IgD-negative memory B cell (primary cell): ENCODE data around the gene SLIT3. TPM values are rescaled to one million over a fixed set of nuclear protein-coding genes. Genes with fewer than 3 reads are reported as not detected.
A peak's percentile ranks its signal among the peaks of the same experiment; 100 is the strongest.

Experiments used
- H3K27ac Mint-ChIP-seq, 3 donors: one replicate each; pipeline ENCODE4 v1.8.0; 2020 to 2022; ENCODE audit warnings: mild to moderate bottlenecking in 3 of 3, mixed read lengths in 3 of 3, moderate library complexity in 1 of 3
- H3K27me3 Mint-ChIP-seq: one replicate; pipeline ENCODE4 v1.8.0; 2021; ENCODE audit warnings: mixed read lengths
- H3K36me3 Mint-ChIP-seq: one replicate; pipeline ENCODE4 v1.8.0; 2020; ENCODE audit warnings: mild to moderate bottlenecking, mixed read lengths
- H3K4me1 Mint-ChIP-seq, 3 donors: one replicate each; pipeline ENCODE4 v1.8.0; 2020 to 2022; ENCODE audit warnings: mixed read lengths in 3 of 3, mild to moderate bottlenecking in 1 of 3
- H3K4me3 Mint-ChIP-seq, 4 donors: one replicate each; pipeline ENCODE4 v1.8.0; 2020 to 2022; ENCODE audit warnings: mild to moderate bottlenecking in 4 of 4, mixed read lengths in 4 of 4, moderate library complexity in 3 of 4
- H3K9me3 Mint-ChIP-seq, 3 donors: one replicate each; pipeline ENCODE4 v1.8.0; 2020 to 2021; ENCODE audit warnings: mixed read lengths in 3 of 3, mild to moderate bottlenecking in 1 of 3
- polyA plus RNA-seq: library from polyadenylated mRNA; unstranded; fragments of 300-500 nt; fragmentation: Illumina TruSeq; gene quantifications from one replicate; pipeline ENCODE4 v1.2.3, GENCODE V29; 2021

Gene SLIT3
- polyA plus RNA-seq, 1 donor from 2014 or later: not detected

DNA sequence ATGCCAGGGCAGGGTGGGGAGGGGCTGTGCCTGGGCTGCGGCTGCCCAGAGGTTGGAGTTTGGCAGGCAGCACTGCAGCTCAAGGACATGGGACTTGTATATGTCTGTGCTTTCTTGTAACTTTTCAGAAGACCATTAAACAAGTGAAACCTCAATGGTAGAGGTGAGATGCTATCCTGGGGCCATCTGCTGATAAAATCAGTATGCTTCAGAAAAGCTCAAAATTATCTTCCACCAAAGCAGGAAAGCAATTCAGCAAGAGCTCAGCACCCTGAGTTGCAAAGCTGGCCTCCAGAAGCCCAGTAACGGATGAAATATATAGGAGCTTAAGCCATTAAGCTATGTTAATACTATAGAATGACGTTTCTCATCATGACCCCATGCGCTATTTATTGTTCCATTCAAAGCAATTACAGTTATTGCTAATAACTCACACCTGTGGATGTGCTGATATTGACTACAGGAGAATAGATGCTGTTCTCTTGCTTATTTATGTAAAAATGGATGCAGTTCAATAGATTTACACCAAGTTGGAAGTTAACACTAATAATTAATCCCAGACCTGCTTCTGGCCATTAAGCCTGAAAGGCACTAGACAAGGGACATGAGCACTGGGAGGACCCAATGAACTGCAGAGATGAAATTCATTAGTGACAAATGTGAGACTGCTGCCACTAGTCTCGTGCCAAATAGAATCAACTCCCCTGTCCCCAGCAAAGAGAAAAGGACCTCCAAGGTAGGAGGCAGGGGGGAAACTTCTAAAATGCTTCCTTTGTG, 405.5 kb downstream of the SLIT3 start:
- Mint-ChIP-seq H3K4me3 (no peak overlapping the region), H3K4me1 (peaks cover 0 to 1% (median 0%) of the 10 kb centered on the region in 3 donors), H3K27me3 (no peaks in the 10 kb centered on the region), H3K9me3 (peaks cover 0 to 4% (median 0%) of the 10 kb centered on the region in 3 donors), H3K36me3 (no peaks in the 10 kb centered on the region), H3K27ac (no peak overlapping the region)

DNA sequence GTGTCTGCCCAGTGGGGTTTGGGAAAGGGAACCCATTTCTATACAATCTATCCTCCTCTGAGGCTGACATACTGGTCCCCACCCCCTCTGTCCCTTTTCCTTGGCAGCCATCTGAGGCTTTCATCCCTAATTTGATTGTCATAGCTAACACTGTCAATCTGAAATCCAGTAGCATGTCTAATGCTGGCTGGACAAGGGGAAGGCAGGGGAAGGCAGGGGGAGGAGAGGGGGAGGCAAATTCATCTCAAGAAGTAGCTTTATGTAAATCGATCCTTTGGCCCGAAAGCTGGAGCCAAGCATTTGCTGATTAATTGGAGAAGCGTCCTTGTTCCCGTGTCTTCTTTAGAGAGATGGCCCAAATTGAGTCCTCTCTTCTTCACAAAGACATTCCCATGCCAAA, 407.7 kb downstream of the SLIT3 start:
- Mint-ChIP-seq H3K4me3 (no peak overlapping the region), H3K27ac (no peak overlapping the region), H3K27me3 (no peaks in the 10 kb centered on the region), H3K4me1 (peaks cover 0 to 1% (median 0%) of the 10 kb centered on the region in 3 donors), H3K36me3 (no peaks in the 10 kb centered on the region), H3K9me3 (no peaks in the 10 kb centered on the region)

DNA sequence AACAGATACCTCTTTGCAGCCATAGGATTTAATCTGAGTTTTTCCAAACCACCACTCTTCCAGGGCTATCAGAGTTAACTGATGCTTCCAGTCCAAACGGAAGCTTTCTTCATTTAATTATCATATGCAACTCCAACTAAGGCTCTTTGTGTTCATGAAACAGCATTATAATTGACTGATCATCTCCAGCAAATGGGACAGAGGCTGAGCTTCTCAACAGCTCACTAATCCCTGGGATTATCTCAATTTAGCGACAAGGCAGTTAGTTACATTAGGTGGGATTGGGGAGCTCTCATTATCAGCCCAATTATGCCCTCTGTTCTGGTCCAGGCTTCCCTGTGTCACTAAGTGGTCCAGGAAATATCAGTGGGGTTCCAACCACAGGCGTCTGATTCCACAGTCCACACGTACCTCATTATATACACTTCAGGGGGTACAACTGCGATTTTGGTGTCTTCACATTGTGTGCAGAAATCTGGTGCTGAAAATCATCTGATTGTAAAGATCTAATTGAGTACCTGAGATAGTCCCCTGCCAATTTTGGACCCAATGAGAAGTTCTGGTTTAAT, 408.2 kb downstream of the SLIT3 start:
- no peaks in the 10 kb centered on the region for H3K36me3 Mint-ChIP-seq
- no peak overlapping the region for H3K4me3 Mint-ChIP-seq
- H3K27ac Mint-ChIP-seq: no peak overlapping the region

DNA sequence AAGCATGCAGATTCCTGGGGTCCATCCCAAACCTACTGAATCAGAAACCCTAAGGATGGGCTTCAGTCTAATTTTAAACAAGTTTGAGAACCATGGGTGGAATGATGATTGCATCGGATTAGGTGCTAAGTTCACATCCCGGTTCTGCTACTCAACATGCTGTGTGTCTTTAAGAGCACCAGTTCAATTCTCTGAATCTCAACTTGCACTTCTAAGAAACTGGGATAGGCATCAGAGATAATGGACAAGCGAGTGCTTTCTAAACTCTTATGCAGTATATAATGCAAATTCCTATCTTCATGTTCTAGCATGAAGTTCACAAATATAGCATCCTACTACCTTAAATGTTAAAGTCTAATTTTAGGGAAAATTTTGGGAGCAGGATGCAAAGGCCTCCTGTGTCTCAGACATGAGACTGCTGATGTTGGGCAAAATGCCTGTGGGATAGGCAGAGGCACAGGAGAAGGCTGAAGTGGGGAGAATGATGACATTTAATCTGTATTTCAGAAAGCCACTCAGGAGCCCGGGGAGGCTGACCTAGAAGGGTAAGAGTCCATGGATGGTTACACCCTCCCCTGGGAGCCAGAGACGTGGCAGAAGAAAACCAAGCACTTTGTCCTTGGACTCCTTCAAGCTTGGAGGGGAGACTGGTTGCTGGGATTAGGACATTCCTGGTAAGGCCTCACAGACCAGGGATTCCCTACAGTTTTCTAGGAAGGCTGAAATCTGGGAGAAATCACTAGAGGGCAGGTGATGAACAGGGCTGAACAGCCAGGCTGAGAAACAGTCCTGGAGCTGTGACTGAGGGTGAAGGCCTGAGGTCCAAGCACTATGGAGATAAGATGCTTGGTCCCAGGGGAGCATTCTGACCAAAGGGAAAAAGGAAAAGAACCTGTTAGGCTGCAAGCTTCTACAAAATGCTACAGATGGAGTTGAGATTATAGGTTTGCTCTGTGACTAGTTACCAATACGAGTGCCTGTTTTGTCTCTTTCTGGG, 409.8 kb downstream of the SLIT3 start:
- H3K4me1 Mint-ChIP-seq: no peaks in the 10 kb centered on the region

More for the DNA sequence above, 408.2 kb downstream of the SLIT3 start:
- no peaks in the 10 kb centered on the region for H3K9me3 Mint-ChIP-seq
- H3K4me1 Mint-ChIP-seq: peaks cover 0 to 1% (median 0%) of the 10 kb centered on the region in 3 donors
- H3K27me3 Mint-ChIP-seq: peaks cover 2% of the 10 kb centered on the region

DNA sequence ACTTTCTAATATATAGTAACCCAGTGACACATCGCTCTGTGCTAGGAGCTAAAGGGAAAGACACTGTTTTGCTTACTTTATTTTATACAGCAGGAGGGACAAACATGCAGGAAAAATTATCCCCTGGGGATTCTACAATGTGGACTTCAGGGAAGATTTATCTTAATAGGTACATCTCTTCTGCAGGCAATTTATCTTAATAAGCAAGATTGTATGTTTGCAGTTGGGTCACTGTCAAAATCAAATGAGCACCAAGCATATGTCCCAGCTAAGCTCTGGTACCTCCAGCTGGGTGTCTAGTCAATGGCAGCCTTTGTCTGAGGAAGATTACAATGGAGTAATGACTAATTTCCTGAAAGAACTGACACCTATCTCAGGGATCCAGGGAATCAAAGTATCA, 411.9 kb downstream of the SLIT3 start:
- H3K4me3 Mint-ChIP-seq: no peak overlapping the region
- H3K27ac Mint-ChIP-seq: no peak overlapping the region
- H3K4me1 Mint-ChIP-seq: no peaks in the 10 kb centered on the region
- H3K27me3 Mint-ChIP-seq: peaks cover 4% of the 10 kb centered on the region
- H3K9me3 Mint-ChIP-seq: no peaks in the 10 kb centered on the region
- no peaks in the 10 kb centered on the region for H3K36me3 Mint-ChIP-seq

More for the DNA sequence above, 409.8 kb downstream of the SLIT3 start:
- Mint-ChIP-seq H3K27ac (no peak overlapping the region), H3K36me3 (no peaks in the 10 kb centered on the region), H3K9me3 (no peaks in the 10 kb centered on the region), H3K4me3 (no peak overlapping the region), H3K27me3 (peaks cover 4% of the 10 kb centered on the region)

DNA sequence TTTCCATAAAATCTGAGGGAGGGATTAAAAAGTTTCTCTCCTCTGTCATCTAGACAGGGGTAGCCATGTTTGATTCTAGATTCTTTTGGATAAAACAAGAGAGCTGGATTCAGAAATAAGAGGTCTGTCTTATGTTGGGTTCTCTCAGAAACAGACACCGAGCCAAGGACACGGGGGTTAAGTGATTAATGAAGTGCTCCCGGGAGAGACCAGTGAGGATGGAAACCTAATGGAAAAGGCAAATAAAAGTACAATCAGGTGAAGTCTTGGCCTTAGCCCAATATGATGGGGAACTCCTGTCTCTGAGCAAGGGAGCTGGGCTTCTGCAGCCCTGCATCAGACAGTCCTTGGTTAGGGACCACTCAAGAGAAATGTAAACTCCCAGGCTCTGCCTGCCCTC, 413.0 kb downstream of the SLIT3 start:
- no peaks in the 10 kb centered on the region for H3K36me3 Mint-ChIP-seq

DNA sequence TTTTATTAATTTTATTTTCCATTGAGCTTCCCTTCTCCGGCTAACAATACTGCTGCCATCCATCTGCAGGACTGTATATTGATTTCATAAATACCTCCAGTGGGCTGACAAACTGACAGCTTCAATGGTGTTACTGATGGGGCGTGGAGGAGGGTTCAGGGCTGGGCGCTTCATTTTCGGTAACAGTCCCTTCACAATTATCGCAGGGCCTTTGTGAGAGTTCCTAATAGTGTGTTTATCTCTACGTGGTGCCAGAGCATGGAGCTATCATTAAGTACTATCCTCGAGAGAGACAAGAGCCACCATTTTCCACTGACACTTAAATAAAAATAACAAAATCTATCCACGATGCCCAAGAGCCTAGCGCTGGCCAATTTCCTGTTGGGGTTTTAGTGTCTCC, 414.8 kb downstream of the SLIT3 start:
- Mint-ChIP-seq H3K4me1 (no peaks in the 10 kb centered on the region), H3K4me3 (no peak overlapping the region), H3K27me3 (peaks cover 8% of the 10 kb centered on the region), H3K27ac (no peak overlapping the region), H3K36me3 (no peaks in the 10 kb centered on the region), H3K9me3 (no peaks in the 10 kb centered on the region)

More for the DNA sequence above, 413.0 kb downstream of the SLIT3 start:
- H3K4me3 Mint-ChIP-seq: no peak overlapping the region
- H3K27me3 Mint-ChIP-seq: peaks cover 4% of the 10 kb centered on the region
- H3K4me1 Mint-ChIP-seq: no peaks in the 10 kb centered on the region
- no peaks in the 10 kb centered on the region for H3K9me3 Mint-ChIP-seq
- H3K27ac Mint-ChIP-seq: no peak overlapping the region

DNA sequence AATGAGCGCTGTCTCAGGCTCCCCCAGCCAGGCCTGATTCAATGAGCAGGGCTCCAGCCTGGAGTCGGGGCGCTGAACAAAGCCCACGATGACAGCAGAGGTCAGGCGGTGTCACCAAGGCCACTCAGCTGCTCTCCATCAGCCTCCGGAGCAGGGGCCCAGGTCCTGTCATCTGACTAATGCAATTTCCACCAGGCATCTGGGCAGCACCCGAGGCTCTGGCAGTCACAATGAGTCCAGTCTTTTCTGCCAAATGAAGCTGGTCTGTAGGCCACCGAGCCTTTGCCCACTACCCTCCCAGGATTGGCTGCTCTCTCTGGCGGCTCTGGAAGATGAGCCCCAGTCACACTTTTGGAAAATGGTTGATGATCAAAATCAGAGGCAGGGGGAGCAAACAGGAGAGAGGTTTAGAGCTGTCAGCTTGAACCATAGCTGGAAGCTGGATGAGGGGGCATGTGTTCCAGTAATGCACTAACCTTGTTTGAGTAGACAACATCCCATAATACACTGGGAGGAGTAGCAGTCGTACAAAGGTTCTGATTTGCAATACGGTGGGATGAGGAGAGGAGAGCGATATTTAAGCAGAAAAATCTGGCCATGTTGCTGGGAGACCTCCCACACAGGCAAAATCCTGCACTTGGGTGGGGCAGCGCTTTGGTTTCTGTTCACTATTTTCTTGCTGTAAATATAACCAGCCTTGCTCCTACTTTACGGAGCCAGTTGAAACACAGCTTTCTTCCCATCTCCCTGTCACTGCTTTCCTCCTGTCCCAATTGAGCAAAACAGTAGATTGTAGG, 415.4 kb downstream of the SLIT3 start:
- peaks cover 8% of the 10 kb centered on the region for H3K27me3 Mint-ChIP-seq
- no peaks in the 10 kb centered on the region for H3K36me3 Mint-ChIP-seq
- H3K9me3 Mint-ChIP-seq: no peaks in the 10 kb centered on the region
- no peak overlapping the region for H3K4me3 Mint-ChIP-seq
- no peak overlapping the region for H3K27ac Mint-ChIP-seq
- no peaks in the 10 kb centered on the region for H3K4me1 Mint-ChIP-seq

DNA sequence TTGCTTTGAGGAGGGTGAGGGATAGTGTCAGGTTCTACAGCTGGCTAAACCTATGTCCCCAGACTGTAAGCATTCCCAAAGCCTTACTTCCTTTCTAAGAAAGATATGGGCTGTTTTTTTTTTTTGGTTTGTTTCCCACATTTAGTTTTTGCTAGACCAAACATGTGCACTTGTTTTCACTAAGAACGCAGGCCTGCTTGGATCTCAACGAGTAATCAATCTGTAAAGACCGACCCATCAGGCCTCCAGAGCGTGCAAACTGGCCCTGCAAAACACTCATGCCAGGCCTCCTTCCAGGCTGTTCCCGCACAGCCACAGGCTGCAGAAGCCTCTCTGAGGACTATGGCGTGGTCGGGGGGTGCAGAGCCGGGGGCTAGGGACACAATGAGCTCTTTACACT, 416.9 kb downstream of the SLIT3 start:
- Mint-ChIP-seq H3K27ac (no peak overlapping the region), H3K4me3 (no peak overlapping the region), H3K27me3 (peaks cover 11% of the 10 kb centered on the region), H3K9me3 (no peaks in the 10 kb centered on the region), H3K4me1 (peaks cover 8 to 14% (median 13%) of the 10 kb centered on the region in 3 donors), H3K36me3 (no peaks in the 10 kb centered on the region)

DNA sequence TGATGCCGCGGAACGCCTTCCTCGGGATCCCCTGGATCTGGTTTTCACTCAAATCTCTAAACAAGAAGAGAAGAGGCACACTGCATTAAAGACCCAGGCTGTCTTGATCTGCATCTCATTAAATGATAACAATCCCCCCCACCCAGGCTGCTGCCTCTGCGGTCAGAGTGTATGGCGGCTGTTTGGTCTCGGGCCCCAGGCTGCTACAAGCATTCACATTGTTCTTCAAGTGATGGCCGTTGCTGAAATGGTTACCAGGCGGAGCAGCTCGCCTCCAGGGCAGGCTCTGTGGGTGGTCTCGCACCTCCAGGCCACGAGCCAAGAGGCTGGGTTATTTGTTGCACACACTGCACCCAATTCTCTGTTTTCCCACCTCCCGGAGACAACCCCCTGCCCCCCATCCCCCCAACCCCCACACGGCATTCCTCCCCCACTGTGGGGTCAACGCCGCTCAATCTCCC, 417.6 kb downstream of the SLIT3 start:
- Mint-ChIP-seq H3K9me3 (no peaks in the 10 kb centered on the region), H3K27me3 (peaks cover 11% of the 10 kb centered on the region), H3K27ac (no peak overlapping the region), H3K4me3 (no peak overlapping the region), H3K36me3 (no peaks in the 10 kb centered on the region), H3K4me1 (peaks cover 8 to 14% (median 14%) of the 10 kb centered on the region in 3 donors)

DNA sequence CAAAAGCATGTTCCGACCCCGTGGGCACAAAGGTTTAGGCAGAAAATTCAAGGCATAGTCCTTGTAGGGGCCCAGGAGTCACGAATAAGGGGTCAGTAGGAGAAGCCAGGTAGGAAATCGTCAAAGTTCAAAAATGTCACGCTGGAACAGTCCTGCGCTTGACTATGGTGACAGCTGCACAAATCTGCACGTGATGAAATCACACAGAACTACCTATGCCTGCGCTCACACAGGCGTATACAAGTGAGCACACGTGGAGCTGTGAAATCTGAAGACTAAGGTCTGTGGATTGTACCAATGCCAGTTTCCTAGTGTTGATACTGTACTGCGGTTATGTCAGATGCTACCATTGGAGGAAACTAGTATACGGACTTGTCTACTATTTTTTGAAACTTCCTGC, 418.7 kb downstream of the SLIT3 start:
- Mint-ChIP-seq H3K4me3 (peak overlapping the region in 1 of 4 donors; percentile 59), H3K9me3 (no peaks in the 10 kb centered on the region), H3K36me3 (no peaks in the 10 kb centered on the region), H3K27ac (no peak overlapping the region), H3K27me3 (peaks cover 16% of the 10 kb centered on the region), H3K4me1 (peaks cover 9 to 16% (median 14%) of the 10 kb centered on the region in 3 donors)

DNA sequence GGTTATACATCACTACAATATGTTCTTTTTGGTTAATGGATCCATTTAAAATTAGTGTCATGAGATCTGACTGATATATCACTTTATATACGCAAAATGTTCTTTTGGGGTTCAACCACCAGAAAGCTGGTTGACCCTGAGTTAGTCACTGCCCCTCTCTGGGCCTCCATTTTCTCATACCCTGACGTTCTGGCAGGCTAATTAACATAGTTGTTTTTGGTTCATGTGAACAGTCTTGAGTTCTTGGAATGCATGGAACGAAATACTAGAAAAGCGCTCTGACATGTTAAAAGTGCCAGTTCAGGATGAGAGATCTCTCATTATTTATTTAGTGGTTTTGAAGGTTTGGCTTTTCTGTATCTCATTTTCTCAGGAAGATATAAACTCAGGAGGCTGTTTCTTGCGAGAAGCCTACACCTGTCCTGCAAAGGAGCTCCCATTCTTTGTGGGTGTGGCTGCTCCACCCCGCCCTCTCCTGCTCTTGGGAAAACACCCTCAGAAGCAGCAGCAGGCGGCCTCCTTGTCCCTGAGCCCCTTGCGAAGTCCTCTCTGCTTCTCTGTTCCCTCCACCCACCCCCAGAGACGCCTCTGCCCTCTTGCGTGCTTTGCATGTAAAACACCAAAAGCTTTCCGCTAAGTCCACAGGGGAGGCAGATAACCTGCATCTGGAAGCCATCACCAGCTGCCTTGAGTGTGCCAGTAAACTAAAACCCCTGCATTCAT, 419.4 kb downstream of the SLIT3 start:
- peaks cover 20% of the 10 kb centered on the region for H3K27me3 Mint-ChIP-seq
- peaks cover 1% of the 10 kb centered on the region for H3K36me3 Mint-ChIP-seq
- H3K27ac Mint-ChIP-seq: no peak overlapping the region
- H3K4me1 Mint-ChIP-seq: peaks cover 9 to 17% (median 14%) of the 10 kb centered on the region in 3 donors
- H3K4me3 Mint-ChIP-seq: no peak overlapping the region
- H3K9me3 Mint-ChIP-seq: peaks cover 0 to 2% (median 0%) of the 10 kb centered on the region in 3 donors

DNA sequence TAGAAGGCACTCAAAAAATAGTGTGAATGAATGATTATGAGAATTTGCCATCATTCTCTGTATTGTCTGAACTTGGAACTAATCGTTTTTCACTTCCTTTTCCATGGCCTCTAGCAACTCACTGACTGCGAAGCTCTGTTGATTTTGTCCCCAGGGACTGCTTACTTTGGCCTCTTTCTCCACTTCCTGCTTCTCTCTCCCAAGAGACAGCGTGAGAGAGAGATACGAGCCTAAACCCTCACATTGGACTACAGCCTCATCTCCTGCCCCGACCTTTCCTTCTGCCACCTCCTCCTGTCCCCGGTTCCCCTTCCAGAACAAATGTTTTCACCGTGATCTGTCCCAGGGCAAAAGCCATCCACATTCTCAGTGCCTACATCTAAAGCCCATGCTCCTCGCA, 421.0 kb downstream of the SLIT3 start:
- H3K4me1 Mint-ChIP-seq: peaks cover 11 to 17% (median 14%) of the 10 kb centered on the region in 3 donors
- peak overlapping the region in 1 of 3 donors; percentile 5 for H3K27ac Mint-ChIP-seq
- H3K36me3 Mint-ChIP-seq: peaks cover 3% of the 10 kb centered on the region
- H3K9me3 Mint-ChIP-seq: peaks cover 0 to 2% (median 0%) of the 10 kb centered on the region in 3 donors
- H3K27me3 Mint-ChIP-seq: peaks cover 22% of the 10 kb centered on the region
- peak overlapping the region in 2 of 4 donors; percentile 39 to 61 for H3K4me3 Mint-ChIP-seq
